NOMO-1 treated with DMSO at 0.1 percent for 48 hours (cell line): ENCODE measurements around the gene GTSE1.

Experiments
- DNase-seq: peaks from one replicate; lab custom pipeline; 2025; ENCODE audit not compliant: unreplicated experiment; lab: John Stamatoyannopoulos, UW

Gene GTSE1

DNA sequence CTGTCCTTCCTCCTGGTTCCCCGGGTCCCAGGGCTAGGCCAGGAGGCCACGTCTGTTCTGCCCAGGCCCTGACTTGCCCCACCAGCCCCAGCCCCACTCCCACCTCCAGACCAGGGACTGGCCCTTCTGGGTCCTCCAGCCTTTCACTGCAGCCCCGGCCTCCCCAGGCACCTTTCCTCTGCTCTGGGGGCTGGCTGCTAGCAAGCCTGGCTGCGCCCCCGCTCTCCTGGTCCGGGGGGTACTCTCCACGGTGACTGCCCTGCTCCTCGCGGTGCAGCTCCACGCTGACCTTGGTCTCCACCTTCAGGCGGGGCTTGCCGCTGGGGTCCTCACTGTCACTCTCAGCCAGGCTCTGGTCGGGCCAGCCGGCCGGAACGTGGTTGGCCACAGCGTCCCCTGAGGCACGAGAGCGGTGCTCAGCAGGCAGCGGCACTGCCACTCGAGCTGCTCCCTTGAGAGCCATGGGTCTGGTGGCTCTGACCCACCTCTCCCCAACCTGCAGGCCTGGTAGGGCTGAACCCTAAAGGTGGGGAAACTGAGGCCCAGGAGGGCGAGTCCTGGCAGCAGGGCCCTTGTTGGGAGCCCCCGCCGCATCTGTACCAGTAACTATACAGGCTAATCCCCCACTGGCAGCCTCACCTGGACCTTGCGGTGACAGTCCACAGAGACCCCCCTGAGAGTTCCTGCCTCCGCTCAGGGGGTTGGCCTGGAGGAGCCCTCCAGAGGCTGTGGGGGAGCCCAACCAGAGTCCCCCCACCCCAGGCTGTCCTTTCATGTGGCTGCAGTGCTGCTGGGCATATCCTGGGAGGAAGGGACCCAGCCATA lies 67.9 kb downstream of the GTSE1 start:
- DNase-seq = no peak

GRCh38 chr22:46365166-46365624 lies 68.5 kb downstream of the GTSE1 start:
- DNase-seq = no peak

- no peak for DNase-seq
Measured at GRCh38 chr22:46366327-46366731, 69.7 kb downstream of the GTSE1 start.

DNA sequence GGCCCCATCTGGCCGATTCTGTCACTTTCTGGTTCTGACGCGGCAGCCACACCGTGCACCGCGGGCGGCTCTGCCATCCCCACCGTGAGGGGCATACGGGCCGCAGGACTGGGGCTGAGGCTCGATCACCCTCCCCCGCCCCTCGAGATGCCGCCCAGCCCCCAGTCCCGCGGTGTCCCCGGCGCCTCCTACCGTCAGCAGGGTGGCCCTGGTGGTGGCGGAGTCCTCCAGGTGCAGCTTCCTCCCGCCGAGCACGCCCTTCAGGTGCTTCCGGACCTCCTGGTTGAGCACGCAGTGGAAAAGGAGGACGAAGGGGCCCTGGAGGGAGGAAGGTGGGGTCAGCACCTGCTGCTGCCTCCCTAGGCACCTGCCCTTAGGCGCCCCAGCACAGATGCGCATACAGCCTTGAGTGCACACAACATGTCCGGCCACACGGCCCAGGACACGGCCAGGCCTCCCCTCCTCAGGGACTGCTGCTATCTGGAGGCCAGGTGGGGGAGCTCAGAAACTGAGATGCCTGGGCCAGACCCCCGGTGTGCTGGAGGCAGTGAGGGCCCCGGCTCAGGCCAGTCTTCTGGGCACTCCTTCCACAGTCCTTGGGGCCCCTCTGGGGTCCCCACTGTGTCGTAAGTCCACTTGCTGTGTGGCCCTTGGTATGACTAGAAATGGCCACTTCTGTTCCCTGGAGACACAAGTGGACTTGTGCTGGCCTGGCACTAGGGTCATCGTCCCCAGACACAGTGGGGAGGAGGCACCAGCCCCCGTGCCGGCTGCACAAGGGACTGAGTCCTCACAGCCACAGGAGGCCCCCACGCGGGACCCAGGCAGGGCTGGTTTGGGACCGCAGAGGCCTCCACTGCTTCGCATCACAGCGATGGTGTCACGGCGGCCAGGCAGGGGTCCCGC lies 70.4 kb downstream of the GTSE1 start:
- no peak for DNase-seq

GRCh38 chr22:46367707-46368191 lies 71.1 kb downstream of the GTSE1 start:
- DNase-seq = peak; percentile 41

- DNase-seq = no peak
Measured at GRCh38 chr22:46368422-46368821, 71.8 kb downstream of the GTSE1 start.

DNA sequence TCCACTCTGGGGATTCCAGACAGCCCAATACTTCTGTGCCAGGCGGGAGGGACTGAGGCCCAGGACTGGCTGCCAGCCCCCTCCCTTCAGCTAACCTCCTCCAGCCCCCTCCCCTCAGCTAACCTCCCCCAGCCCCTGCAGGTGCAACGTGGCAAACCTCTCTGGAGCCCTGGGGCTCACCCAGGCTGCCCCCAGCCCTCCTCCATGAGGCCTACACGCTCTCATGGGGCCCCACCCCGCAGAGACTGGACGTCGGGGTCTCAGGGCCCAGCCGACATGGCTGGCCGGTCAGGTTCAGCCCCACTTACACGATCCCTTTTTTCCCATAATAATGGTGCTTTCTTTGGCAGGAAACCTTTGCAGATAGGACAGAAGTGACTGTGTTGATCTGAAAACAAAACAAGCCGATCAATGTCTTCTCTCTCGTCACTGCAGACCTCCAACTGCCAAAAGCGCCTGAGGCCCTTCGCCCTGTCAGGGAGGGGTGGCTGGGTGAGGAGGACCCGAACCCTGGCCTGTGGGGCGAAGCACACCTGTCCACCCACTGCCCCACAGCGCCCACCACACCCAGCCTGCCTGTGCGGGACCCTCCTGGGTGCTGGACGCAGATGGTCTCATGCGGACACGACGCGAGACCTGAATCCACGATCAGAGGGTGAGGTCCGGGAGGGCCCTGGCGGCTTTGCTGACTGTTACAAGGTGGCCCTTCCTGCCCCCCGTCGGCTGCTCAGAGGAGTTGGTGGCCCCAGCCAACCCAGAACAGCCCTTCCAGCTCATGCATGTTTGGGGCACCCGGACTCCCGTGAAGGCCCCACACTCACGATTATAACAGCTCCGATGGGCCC lies 72.4 kb downstream of the GTSE1 start:
- DNase-seq = no peak

- no peak for DNase-seq
Measured at GRCh38 chr22:46369716-46370583, 73.3 kb downstream of the GTSE1 start.

- no peak for DNase-seq
Measured at GRCh38 chr22:46370584-46371291, 74.1 kb downstream of the GTSE1 start.

GRCh38 chr22:46371623-46372226 lies 75.1 kb downstream of the GTSE1 start:
- DNase-seq = no peak

DNA sequence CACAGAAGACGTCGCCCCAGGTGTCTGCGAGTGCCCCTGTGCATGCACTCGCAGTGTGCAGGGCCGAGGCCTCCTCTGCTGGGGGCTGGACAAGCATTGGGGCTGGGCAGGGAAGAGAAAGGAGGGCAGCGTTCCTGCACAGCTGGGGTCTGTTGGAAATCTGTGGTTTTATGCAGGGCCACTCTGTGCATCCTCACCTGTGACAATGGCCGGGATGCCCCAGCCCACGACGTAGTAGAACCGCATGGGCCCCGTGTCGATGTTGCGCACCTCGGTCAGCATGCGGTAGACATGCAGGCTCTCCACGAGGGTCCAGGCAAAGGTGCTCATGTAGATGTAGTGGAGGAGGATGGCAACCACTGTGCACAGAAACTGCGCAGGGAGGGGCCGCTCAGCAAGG lies 76.0 kb downstream of the GTSE1 start:
- no peak for DNase-seq

DNA sequence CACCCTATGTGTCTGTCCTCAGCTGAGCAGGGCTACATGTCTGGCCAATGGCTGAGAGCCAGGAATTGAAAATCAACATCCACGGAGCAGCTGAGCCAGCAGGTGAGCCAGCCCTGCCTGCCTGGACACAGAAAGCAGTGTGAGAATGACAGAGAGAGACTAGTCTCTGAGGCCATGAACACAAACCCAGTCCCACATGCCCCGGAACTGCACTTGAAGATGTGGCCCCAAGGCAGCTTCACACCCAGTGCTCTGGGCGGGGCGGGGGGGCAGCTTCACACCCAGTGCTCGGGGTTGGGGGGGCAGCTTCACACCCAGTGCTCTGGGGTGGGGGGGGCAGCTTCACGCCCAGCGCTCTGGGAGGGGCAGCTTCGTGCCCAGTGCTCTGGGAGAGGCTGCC lies 76.5 kb downstream of the GTSE1 start:
- no peak for DNase-seq

GRCh38 chr22:46373921-46374662 lies 77.4 kb downstream of the GTSE1 start:
- DNase-seq = no peak

DNA sequence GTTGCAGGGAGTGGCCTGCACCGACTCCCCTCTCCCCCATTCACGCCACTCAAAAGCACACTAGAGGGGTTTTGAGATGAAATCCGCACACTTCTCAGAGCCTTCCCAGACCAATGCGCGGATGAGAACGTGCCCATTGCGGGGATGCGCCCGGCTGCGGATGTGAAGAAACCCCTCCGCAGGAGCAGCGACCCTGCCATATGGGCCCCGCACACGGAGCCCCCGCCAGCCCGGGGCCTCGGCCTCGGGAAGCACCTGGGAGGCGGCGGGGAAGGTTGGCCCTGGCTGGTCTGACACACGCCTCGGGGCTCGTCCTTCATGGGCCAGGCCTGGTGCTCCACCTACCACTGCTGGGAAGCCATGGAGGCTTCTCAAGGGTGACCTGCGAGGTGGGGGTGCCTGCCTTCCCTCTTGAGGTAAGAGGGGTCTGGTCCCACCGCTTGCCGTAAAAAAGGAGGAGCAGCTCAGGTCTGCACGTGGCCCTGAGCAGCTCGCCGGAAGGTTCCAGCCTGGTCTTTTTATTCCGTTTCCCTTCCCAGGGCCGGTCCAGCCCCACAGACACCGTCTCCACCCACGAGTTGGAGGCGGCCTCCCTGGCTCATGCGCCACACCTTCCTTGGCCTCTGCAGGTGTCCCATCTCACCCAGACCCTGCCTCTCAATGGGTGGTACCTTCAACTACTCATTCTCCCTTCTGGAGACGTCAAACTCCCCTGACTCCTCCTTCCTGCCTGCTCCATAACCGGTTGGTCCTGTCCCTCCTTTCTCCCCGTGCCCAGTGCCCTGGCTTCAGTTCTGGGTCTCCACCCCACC lies 78.2 kb downstream of the GTSE1 start:
- no peak for DNase-seq

GRCh38 chr22:46376111-46376510 lies 79.4 kb downstream of the GTSE1 start:
- DNase-seq = no peak

DNA sequence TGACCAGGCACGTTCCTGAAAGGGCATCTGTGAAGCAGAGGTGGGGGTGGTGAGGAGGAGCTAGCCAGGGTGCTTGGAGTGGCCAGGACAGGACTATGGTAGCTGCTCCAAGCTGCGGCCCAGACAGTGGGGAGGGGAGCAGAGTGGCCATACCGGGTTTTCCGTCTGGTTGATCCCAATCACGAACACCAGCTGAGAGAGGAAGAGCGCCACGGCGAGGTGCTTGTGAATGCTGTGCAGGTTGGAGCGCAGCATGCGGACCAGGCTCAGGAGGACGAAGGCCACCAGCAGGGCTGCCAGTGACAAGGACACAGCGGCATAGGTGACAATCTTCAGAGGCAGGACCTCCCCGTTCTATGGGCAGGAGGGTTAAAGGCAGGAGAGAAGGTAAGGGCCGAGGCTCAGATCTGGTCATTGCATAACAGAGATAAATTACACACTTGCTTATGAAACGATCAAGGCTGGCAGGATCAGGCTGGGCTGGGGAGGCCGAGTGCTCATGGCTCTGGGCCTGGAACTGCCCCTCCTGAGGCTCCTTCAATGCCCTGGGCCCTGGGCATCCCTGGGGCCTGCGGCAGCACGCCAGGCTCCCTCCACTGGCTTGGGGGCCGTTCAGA lies 80.3 kb downstream of the GTSE1 start:
- DNase-seq = no peak
